HG02885 (cell line): ENCODE results near the gene AEN.

Source experiments
- ATAC-seq: cut with Tn5 transposase; IDR thresholded peaks from one replicate; pipeline ENCODE4 v1.9.1; 2021; ENCODE audit warnings: mild to moderate bottlenecking; ENCODE audit not compliant: unreplicated experiment, poor library complexity

Gene AEN, protein sequence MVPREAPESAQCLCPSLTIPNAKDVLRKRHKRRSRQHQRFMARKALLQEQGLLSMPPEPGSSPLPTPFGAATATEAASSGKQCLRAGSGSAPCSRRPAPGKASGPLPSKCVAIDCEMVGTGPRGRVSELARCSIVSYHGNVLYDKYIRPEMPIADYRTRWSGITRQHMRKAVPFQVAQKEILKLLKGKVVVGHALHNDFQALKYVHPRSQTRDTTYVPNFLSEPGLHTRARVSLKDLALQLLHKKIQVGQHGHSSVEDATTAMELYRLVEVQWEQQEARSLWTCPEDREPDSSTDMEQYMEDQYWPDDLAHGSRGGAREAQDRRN

DNA sequence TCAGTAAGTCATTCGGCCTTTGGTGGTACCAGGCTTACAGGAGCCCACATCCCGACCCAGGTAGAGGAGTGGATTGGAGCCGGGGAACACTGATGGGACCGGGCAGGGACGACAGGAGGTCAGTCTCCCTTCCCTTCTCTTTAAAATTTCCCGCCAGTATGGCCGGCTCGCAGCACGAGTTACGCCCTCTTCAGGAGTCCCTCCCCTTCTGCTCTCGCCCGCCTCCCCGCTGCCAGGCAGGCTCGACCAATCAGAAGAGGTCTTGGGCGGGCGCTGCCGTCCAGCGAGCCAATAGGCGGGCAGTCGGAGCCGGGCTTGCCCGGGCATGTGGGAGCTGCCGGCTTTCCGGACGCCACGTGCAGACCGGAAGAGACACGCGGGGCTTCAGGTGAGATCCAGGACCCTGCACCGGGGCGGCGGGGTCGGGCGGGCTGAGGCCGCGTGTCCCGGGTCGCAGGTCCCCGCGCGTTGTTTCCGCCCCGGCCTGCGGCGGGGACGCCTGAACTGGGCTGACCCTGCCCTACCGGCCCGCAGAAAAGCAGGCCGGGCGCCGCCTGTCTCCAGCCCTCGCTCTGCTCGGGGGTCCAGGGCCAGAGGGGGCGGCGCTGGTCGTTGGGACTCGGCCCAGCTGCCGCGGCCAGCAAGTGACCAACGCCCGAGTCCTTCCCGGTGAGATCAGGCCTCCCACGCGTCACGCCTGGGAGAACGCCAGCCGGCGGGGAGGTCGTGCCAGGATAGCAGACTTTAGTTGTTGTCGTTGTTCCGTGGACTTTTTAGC is at the start of gene AEN:
TSS of gene AEN (plus strand) at position 346 of the 778 bp plus-strand sequence. CDS start 4,870 bp downstream, outside the sequence.
- ATAC-seq, result peak; percentile 96

DNA sequence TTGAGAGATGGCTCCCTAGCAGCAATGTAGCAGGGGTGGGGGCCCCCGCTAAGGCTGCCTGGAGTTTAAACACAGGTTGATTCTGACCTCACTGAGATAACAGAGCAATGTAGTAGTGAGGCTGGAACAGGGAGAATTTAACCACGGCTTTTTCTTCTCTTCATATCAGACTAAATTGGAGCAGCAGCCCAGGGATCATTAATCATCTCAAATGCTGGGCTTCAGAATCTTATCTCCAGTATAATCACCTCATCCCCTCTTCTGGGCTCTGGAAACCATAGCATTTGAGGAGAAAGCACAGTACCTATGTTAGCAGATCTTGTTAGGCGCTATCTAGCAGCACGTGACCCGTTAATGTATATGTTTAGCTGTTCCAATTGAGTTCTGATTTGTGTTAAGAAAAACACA is 49.3 kb upstream of the AEN start:
- no peak for ATAC-seq

DNA sequence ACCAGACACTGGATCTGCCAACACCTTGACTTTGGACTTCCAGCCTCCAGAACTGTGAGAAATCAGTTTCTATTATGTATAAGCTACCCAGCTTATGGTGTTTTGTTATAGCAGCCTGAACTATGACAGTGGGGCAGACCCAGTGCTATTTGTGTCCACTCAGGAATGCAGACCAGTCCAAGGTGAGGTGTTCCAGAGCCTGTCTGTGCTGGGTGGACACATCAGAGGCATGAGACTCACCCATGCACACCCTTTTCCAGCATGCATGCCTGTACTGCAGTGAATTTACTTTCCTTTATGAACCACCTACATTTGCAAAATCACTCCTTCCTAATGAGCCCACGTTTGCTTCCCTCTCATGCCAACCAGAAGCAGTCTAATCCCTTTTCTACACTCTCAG is 47.1 kb upstream of the AEN start:
- ATAC-seq, result no peak

DNA sequence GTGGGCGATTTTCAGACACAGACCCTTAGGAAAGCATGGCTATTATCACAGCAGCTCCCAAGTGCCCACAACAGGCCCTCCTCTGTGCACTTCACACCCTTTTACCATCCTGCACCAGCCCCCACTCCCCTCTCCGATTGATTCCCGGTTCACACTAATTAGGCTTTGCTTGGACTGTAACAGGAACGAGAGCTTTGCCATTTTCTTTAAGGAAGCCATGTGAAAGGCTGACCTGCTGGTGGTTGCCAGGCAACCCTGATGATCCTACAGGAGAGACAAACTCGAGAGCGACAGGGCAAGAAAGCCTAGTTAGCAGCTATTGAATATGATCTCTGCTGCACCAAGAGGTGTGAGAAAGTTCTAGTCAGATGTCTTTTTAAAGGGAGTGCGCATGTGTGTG is 46.5 kb upstream of the AEN start:
- ATAC-seq, result no peak

DNA sequence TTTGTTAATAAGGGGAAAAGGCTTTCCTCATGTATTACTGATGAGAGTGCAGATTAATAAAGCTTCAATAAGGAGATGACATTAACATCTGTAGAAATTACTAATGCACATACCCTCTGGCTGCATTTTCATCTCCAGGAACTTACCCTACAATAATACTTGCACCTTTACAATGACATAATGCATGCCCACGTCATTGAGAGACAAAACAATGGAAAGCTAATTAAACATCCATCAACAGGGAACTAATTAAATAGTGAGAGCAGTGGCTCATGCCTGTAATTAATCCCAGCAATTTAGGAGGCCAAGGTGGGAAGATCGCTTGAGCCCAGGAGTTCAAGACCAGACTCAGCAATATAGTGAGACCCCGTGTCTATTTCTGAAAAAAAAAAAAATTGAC is 41.8 kb upstream of the AEN start:
- ATAC-seq, result no peak

DNA sequence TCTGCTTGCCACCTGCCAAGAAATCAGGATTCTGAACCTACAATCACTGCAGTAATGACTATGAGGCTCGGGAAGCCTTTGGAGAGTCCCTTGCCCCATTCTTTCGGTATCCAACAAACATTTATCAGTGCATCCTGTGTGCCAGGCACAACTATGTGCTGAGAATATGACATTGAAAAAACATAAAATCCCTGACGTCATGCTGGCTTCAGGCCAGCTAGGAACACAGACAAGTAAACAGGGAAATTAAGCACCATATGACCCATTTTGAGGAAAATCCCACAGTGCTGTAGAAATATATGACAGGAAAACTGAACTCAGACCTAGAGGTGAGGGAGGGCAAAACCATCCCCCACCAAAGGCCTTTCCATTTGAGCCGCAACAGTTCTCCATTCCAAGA is 40.6 kb upstream of the AEN start:
- no peak for ATAC-seq

DNA sequence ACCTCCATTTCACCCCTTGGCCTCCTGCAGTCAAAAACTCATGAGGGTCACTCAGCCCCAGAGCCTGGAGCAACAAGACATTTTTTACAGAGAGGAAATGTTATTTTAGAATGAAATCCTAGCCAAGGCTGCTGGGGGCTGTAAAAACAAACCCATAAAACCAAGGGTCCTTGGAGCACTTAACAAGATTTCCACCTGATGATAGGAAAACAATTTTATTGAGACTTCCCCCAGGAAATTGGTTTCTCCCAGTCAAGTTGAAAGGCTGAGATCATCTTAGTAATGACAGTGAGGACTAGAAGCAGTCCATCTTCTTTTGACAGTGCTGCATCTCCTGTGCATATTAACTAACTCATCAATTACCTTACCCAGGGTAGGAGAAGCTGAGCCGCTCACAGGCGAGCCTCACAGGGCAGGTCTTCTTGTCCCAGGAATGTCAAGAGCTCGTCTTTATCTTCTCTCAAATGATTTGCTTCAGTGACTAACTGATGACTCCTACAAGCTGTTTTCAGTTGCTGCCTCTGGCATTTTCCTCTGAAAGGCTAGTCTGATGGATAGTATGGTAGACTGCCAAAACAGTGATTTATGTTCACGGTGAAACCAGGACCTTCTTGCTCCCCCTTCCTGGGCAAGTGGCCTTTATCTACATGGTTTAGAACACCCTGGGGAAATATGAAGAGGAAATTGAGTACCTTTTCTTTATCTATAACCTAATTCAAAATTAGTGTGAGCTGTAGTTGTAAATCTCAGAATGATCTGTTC is 34.6 kb upstream of the AEN start:
- no peak for ATAC-seq

DNA sequence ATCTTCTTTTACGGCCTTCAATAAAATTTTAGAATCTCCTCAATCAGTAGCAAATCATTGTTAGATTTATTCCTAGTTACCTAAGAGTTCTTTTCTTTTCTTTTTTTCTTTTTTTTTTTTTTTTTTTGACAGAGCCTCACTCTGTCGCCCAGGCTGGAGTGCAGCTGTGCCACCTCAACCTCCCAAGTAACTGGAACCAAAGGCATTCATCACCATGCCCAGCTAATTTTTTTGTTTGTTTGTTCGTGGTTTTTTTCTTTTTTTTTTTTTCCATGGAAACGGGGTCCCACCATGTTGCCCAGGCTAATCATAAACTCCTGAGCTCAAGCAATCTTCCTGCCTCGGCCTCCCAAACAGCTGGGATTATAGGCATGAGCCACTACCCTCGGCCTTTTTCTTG is 30.4 kb upstream of the AEN start:
- ATAC-seq, result no peak

DNA sequence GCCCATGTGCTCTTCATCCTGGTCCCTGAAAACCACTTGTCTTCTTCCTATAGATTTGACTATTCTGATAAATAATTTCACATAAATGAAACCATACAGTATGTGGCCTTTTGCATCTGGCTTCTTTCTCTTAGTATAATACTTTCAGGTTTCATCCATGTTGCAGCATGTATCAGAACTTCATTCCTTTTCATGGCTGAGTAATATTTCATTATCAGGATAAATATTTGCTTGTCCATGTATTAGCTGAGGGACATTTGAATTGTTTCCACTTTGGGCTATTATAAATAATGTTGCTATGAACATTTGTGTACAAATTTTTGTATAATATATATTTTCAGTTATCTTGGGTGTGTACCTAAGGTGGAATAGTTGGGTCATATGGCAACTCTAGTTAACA is 29.8 kb upstream of the AEN start:
- ATAC-seq, result no peak

DNA sequence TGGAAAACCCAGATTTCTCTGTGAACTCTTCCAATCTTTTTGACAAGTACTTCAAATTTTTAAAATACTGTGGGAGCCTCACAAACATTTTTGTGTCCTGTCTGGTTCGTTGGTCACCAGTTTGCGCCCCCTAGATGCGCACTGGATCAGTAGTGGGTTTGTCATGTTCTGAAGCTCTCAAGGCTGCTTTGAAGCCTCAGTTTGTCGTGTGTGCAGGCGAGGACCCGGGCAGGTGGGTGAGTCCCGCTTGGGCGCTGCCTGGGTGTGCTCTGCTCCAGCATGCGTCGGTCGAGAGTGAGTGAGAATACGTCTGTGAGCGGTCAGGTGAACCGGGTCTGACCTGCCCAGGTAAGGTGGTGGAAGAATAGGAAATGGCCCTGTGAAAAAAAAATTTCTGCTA is 17.3 kb upstream of the AEN start:
- no peak for ATAC-seq

DNA sequence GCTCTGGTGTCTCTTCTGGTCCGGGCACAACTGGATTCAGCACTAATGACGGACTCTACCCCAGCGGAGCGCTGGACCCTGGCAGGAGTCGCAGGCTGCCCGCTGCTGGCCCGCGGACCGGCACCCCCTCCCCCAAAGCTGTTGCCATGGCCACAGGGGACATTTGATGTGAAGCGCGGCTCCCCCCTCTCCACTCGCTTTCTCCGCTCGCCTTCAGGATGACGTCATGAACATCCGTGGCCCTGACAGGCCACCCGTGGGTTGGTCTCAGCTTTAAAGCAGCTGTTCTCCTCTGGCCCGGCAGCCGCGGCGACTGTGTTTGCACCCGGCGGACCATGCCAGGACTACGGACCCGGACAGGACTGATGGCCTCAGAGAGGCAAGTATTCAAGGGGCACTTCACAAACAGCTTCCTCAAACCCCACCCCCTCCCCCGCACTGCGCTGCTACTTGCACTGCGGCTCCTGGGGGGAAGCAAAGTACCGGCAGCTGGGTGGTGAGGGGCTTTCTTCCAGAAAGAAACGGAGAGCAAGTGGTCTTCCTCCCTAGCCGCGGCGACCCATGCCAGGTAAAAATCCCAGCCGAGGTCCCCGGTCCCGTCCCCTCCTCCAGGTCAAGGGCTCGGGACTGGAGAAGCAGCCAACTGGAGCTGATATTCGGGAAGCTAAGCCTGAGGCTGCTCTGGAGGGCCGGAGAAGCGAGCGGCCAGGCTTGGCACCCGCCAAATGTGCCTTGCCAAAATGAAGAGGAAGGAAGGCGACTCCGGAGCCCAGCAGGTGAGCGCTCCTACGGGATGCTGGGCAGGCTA is 16.6 kb upstream of the AEN start:
- ATAC-seq, result no peak

DNA sequence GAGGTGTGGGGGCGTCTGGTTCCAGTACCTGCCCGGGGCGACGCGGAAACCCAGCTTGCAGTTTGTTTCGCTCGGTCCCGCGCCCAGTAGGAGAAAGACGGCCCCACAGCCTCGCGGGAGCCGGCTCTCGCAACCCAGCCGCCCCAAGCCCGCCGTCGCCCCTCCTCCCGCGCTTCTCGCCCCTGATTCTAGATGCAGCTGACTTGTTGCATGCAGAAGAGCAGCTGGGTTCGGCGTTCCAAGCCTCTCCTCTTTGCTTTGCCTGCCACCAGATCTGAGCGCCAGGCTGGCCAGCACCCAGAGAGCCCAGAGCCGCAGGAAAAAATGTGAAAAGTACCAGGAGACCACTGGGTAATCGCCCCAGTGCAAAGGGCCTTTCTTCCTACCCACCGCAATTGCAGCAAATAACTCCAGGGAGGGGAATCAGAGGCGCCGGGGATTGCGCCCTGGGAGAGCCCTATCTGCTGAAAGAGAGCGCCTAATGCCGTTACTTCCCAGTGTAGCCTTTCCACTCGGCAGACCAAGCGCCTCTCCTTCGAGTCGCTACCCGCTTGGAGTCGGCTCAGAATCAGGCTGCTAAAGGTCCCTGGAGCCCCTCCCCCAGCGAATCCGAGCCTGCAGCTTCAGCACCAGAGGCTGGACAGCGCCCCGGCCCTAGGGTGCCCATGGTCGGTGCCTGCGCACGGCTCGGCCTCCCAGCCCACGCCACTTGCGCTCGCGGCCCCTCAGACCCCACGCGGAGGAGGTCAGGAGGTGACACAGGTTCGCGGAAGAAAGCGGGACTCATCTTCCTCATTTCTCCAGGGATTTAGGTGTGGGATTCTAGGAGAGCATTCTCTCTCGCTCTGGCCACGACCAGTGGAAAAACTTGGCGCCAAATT is 15.7 kb upstream of the AEN start:
- ATAC-seq, result no peak

DNA sequence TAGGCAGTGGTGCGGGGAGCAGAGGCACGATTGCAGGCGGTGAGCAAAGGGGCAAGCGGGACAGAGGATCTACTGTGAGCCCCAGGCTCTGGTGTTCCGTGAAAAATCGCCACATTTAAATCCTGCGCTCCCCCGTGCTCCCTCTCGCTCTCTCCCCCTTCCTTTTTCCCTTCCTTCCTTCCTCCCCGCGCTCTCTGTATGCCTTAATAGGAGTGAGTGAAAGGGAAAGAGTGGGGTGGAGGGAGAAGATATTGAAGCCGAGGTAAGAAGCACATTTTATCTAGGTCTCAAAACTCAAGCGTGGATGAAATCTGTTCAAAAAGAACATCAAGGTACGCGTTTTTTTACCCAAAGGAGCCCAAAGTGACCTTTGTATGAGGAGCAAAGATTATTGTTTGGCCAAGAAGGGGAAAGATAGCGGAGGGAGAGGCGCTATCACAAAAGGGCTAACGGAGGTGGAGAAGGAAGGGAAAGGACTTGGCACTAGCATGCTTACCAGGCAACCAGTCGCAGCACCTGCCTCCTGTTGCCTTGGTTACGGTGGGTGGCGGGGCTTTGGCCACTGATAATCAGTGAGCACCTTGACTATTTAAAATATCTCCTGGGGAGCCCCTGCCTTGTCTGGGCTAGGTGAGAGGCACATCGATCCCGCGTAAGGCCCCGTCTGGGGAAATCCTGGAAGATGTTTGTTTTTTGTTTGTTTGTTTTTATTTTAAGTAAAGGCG is 14.9 kb upstream of the AEN start:
- no peak for ATAC-seq

DNA sequence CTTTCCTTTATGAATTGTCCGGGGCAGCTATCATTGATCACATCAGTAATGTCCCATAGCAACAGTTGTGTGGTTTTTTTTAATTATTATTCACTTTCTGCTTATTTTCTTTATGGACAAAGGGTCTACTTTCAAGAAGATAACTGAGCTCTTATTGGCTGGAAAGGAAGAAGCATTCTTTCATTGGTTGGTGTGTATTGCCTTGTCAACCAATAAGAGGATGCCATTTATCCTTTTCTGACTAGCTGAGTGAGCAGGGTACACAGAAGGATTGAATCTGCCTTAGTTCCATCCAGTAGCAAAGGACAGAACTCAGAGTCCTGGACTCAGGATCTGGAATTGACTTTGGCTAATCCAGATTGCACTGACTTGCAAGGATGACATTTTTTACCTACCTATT is 13.2 kb upstream of the AEN start:
- no peak for ATAC-seq

DNA sequence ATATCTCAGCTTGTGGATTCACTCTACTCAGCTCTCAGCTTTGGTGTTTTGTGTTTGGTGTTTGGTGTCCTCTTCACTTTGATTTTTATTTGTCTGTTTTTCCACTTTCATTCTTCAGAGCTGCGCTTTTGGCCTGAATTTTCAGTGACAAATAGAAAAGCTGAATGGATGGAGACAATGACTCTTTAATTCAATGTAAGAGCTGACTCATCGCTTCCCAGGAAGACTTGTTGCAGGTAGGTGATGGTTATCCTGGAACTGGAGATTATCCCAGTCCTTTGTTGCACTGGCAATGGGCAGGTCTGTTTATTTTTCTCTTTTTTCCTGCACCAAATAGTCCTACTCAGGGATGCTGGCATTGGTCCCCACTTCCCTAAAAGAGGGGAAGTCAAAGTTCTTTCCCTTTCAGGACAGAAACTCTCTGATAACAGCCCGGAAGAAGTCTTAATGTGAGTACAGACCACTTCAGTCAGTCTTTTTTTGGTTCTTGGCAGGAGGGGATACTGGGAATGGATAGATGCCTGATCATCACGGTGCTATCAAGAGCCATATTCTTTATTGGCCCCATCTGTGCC is 12.4 kb upstream of the AEN start:
- ATAC-seq, result no peak

DNA sequence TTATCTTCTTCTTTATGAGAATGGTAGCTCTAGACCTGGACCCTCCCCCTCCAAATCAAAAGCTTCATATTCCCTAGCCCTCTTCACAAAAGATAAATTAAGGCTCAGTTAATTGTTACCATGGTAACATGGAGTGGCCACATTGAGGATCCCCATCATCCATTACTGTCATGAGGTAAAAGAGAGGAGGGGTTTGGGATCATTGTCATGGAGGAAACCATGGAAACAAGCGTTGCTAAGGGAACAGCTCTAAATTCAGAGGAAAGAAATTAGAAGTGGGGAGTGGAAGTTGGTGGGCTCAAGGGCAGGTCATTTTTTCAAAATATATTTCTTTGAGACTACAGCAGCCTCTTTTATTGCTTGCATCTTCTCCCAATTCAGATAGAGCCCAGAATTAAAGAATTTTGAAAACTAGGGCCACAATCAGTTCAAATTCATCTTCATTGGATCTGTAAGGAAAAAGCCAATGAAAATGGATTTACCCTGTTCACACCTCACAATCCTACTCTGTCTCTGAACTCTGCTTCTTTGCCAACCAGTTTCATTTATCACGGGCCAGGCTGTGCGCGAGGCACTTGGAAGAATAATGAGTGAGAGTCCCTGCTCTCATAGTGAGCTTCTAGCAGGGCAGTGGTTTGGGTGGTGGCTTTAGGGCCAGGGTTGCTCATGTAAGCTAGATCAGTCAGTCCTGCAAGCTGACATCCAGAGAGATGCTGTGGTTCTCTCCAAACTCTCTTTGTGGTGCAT is 11.6 kb upstream of the AEN start:
- ATAC-seq, result no peak

DNA sequence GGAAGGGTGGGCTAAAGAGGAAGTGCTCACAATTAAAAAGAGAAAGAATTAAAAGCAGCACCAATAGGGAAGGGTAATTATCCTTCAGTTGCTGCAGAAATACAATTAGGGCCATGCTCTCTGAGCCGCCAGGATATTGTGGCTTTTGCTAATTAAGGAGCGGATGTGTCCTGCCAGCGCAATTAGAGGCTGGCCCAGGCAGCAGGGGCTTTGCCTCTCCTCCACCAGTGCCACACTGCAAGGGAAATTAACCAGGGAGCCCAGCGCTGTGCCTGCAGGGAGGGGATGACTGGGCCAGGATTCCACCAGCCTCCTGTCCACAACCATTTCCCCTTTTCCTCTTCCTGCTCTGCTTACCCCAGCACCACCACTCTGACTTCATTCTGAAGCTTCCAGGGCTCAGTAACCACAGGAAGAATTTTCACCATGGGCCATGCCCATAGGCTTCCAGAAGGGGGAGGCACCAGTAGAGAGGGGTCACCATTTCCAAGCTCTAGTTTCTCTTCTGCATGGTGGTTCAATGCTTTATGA is 10.4 kb upstream of the AEN start:
- no peak for ATAC-seq
